G401 (cell line): ENCODE measurements around the gene CD99. TPM values are rescaled to one million over a fixed set of nuclear protein-coding genes. Genes with fewer than 3 reads are reported as not detected.
"Not testable (repeated sequence)": the region's sequence is repeated elsewhere in the genome, so short reads cannot be mapped to it uniquely, and the experiment has no call there.

ENCODE experiments used
- DNase-seq: peaks from one replicate; pipeline ENCODE4 v3.0.0-alpha.2; 2015; ENCODE audit warnings: low spot score
- in situ Hi-C: cut with HindIII; loops from 2 replicates; pipeline ENCODE4 v1.10.0; 2016; ENCODE audit warnings: low sequenced_read_pairs, mixed read lengths
- total RNA-seq: library from RNA; depleted of rRNA; stranded (reverse); fragments of >200 nt; shearing (Covaris generic); gene quantifications from 2 replicates; pipeline ENCODE4 v1.2.3, GENCODE V29; 2014

The CD99 gene
- total RNA-seq, 1 experiment from 2014 or later = 133 TPM

GRCh38 chrX:2714551-2714950 is 23.5 kb downstream of the CD99 start:
- in situ Hi-C loops = no loop called here
- no peak for DNase-seq

DNA sequence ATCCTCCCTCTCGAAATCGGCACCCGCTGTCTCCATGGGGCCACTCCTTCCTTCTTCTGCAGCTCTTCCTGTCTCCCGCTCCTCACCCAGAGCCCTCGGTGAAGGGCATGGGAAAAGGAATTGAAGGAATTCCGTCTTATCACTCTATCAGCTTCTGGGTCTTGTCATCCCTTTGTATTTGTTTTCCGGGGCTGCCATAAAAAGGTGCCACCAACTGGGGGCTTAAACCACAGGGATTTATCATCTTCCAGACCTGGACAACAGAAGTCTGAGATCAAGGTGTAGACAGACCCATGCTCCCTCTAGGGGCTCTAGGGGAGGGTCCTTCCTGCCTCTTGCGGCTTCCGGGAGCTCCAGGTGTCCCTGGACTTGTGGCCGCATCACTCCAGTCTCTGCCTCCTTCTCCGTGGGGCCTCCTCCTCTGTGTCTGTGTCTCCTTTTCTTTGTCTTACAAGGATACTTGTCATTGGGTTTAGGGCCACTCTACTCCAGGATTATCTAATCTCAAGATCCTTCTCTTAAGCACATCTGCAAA is 24.0 kb downstream of the CD99 start:
- no peak for DNase-seq
- in situ Hi-C loops = no loop called here

DNA sequence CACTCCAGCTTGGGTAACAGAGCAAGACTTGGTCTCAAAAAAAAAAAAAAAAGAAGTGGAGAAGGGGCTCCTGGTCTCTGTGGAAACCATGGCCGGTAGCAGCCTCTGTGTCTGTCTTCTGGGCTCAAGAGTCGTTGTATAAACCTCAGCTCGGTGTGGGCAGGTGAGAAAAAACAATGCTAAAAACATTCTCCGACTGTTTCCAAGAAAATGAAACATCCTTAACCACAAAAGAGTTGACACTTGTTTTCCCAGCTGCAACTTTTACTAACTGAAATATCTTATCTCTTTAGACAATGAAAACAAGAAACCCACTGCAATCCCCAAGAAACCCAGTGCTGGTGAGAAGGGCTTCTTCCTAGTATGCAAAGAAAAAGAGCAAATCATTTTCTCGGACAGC is 26.2 kb downstream of the CD99 start:
- in situ Hi-C loops = no loop called here
- DNase-seq = no peak

DNA sequence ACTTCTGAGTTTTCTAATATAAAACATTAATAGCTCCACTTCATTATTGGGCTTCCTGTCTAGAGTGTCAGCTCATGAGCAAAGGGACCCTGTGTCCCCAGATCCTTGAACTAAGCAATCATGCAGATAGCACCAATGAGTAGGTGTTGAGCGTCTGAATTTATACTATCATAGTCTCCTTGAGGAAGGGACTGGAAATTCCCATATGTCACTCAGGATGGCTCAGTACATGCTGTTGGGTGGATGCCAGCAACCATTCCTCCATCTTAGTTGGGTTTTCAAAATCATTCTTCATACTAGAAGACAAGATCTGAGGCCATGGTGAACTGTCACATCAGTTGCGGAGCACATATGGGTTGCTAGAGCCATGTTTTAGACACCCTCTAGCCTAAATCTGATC is 27.7 kb downstream of the CD99 start:
- in situ Hi-C loops = no loop called here

DNA sequence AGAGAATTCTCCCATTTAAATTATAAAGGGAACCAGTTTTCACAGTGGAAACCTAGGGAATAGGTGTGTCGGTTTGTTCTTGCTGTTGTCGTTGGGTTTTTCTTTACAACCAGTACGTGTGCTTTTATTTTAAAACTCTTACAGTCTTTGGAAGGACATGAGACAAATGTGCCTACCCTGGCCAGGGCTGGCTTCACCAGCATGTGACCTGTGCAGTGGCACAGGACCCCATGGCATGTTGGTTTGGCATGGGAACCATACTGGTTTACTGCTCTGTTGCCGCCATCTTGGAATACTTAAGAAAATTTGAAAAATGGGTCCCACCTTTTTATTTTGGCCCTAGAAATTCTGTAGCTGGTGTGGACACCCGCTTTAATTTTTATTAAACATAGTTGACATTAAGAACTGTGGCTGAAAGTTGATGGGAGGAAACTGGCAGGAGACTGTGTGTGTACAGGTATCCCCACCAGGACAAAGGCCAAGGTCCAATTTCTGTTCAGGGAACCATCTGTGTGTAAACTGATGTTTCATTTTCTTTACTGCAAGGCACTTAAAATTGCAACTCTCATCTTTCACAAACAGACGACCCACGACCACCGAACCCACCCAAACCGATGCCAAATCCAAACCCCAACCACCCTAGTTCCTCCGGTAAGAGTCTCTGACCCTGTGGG is 28.8 kb downstream of the CD99 start:
- DNase-seq = no peak
- in situ Hi-C loops = no loop called here

More for the DNA sequence above, 27.7 kb downstream of the CD99 start:
- DNase-seq = no peak

GRCh38 chrX:2723286-2723879 is 32.3 kb downstream of the CD99 start:
- no peak for DNase-seq
- in situ Hi-C loops = no loop called here

DNA sequence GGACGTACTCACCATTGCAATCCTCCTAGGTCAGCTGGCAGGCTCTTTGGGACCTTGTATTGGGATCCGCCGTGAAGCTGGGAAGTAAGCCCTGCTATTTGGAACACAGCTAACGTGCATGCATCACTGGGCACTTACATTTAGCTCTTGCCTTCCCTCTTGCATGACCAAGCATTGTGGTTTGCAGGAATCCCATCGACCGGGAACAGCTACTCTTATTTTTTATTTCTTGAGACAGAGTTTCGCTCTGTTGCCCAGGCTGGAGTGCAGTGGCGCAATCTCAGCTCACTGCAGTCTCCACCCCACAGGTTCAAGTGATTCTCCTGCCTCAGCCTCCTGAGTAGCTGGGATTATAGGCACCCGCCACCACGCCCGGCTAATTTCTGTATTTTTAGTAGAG is 36.2 kb downstream of the CD99 start:
- in situ Hi-C loops, DNase-seq: not testable (repeated sequence)

DNA sequence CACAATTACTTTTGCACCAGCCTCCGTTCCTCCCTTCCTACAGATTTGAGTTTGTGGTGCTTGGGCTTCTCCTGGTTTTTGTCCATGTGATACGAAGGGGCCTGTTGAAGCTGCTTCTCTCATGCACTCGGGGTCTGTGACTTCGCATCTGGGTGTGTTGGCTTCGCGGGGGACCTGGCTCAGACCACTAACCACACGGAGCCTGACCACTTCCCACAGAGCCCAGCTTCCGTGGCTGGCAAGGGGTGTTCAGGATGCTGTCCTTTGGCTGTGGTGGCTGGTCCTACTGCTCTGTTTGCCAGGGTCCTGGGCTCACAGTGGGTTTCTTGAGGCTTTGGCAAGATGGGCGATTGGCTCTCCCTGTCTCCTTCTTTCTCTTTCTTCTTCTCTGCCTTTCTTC is 41.0 kb downstream of the CD99 start:
- in situ Hi-C loops = no loop called here
- DNase-seq = no peak

GRCh38 chrX:2732649-2733048 is 41.6 kb downstream of the CD99 start:
- no peak for DNase-seq
- in situ Hi-C loops = no loop called here

GRCh38 chrX:2733286-2733685 is 42.2 kb downstream of the CD99 start:
- no peak for DNase-seq
- in situ Hi-C loops = no loop called here

- in situ Hi-C loops = no loop called here
- DNase-seq = no peak
Measured at GRCh38 chrX:2735270-2735669, 44.2 kb downstream of the CD99 start.

GRCh38 chrX:2740672-2741071 is 49.6 kb downstream of the CD99 start:
- DNase-seq = no peak
- in situ Hi-C loops = no loop called here

DNA sequence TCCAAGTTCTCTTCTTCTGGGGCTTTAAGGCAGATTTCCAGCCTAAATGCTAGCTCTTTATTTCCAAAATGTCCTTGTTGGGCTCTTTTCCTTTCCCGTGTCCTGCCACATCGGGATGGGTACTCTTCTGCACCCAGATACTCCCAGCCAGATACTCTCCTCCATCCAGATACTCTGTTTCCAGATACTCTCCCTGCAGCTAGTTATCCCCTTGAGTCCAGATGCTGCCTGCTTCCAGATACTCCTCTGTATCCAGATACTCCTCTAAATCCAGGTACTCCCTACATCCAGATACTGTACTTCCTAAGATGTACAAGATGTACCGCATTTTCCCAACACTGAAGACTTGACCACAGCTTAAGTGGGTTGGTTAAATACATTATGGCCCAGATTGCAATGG is 50.3 kb downstream of the CD99 start:
- in situ Hi-C loops = no loop called here
- DNase-seq = no peak

- in situ Hi-C loops = not testable (repeated sequence)
Measured at GRCh38 chrX:2746250-2746649, 55.2 kb downstream of the CD99 start.

DNA sequence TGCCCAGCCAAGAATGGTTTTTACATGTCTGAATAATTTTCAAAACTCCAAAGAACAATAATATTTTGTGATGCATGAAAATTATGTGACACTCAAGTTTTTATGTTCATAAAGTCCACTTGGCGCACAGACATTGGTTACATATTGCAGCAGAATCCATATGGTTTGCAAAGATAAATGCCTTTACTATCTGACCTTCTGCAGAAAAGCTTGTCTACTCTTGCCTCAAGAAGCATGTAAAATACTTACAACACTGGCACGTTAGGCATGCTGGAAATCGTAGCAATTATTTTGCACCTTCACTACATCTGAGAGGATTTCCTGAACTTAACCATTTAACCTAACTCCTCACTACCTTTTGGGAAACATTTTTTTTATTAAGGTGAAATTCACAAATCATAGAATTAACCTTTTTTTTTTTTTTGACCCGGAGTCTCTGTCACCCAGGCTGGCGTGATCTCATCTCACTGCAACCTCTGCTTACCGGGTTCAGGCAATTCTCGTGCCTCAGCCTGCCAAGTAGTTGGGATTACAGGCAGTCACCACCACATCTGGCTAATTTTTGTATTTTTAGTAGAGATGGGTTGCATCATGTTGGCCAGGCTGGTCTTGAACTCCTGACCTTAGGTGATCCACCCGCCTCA is 57.2 kb downstream of the CD99 start:
- in situ Hi-C loops = no loop called here
- no peak for DNase-seq

More at GRCh38 chrX:2746250-2746649, 55.2 kb downstream of the CD99 start:
- not testable (repeated sequence) for DNase-seq

GRCh38 chrX:2748815-2749188 is 57.7 kb downstream of the CD99 start:
- no peak for DNase-seq
- in situ Hi-C loops = no loop called here

DNA sequence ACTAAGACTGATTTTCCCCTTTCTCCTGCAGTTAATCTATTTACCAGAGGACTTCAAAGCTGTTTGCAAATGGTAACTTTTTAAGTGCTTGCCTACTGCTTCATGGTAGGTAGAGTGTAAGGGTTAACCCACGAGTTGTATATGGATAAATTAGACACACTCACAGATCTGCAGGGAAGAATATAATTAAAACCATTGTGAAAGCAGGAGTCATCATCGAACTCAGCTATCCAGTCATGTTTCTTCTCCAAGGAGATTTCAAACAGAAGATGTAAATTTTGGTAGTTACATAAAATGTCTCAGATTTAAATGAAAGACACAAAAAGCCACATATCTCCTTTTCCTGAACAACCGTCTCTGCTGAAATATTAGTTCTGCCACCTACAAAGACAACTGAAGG is 60.2 kb downstream of the CD99 start:
- DNase-seq = no peak
- in situ Hi-C loops = no loop called here

- in situ Hi-C loops, DNase-seq: not testable (repeated sequence)
Measured at GRCh38 chrX:2751874-2752300, 60.8 kb downstream of the CD99 start, which contains the start of gene XG. XG (plus strand) TSS chrX:2752040; CDS start chrX:2752275, 235 bp downstream.

DNA sequence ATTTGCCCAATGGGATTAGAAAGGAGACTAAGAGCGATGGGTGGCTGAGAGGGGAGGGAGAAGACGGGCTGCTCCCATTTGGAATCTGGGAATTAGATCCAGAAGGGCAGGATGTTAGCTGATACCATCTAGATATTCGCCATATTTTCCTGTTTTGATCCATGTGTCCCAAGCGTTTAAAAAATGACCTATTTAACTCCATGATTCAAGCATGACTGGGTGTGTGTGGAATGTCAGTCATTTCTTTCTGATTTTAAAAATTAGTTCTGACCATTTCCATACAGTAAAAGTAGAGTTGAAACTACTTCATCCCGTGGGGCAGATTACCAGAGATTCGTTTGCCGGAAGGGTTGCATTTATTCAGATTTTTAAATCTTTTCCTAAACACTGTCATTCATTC is 61.3 kb downstream of the CD99 start:
- DNase-seq, in situ Hi-C loops: not testable (repeated sequence)

DNA sequence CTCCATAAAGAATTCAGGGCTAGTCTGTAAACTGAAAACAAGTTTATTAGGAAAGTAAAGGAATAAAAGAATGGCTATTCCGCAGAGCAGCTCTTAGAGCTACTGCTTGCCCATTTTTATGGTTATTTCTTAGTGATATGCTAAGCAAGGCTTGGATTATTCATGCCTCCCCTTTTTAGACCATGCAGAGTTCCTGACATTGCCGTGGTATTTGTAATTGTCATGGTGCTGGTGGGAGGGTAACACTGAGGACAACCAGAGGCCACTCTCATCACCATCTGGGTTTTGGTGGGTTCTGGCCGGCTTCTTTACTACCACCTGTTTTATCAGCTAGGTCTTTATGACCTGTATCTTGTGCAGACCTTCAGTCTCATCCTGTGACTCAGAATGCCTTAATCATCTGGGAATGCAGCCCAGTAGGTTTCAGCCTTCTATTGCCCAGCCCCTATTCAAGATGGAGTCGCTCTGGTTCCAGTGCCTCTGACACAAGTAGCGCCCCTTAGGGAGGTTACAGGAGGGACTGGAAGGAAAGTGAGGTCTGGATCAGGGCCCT is 64.1 kb downstream of the CD99 start:
- in situ Hi-C loops, DNase-seq: not testable (repeated sequence)
